H1 (cell line): ENCODE results near the gene GRP. TPM values are rescaled to one million over a fixed set of nuclear protein-coding genes. Genes with fewer than 3 reads are reported as not detected.

ENCODE experiments used
- CTCF ChIA-PET: fragments of 300-600 bp; sonication (Branson Sonifier 250); formaldehyde crosslinking; loops from one replicate; lab custom pipeline; 2021; ENCODE audit not compliant: partially characterized antibody; lab: Charles Lee
- POLR2A ChIA-PET: fragments of 300-600 bp; sonication (Branson Sonifier 250); formaldehyde crosslinking; loops from one replicate; lab custom pipeline; 2021; ENCODE audit warnings: inconsistent platforms; ENCODE audit not compliant: partially characterized antibody; lab: Charles Lee
- DNase-seq, 2 experiments: peaks; one replicate each; pipeline versions ENCODE4 v3.0.0 to v3.0.0-alpha.2; 2010 to 2022; ENCODE audit warnings: low spot score in 2 of 2, low read depth in 1 of 2, mixed read lengths in 1 of 2
- FAIRE-seq: peaks from 2 replicates; lab custom pipeline; 2011; peaks lifted over from hg19 to GRCh38; lab: Jason Lieb, UNC
- H2AFZ ChIP-seq: 2 replicates; pipeline ENCODE4 v1.8.1; 2012; ENCODE audit warnings: low read length, inconsistent platforms
- H2AK5ac ChIP-seq: 2 replicates; pipeline ENCODE4 v1.6.1; 2013; ENCODE audit warnings: low read depth, low read length
- H2BK120ac ChIP-seq: replicated peaks from 2 replicates; pipeline ENCODE3; 2013; ENCODE audit warnings: low read depth, low read length, inconsistent platforms
- H2BK12ac ChIP-seq: 2 replicates; pipeline ENCODE4 v1.6.1; 2013; ENCODE audit warnings: low read depth, low read length
- H2BK15ac ChIP-seq: 2 replicates; pipeline ENCODE4 v1.6.1; 2013; ENCODE audit warnings: low read length
- H2BK20ac ChIP-seq: 2 replicates; pipeline ENCODE4 v1.6.1; 2013; ENCODE audit warnings: low read length
- H2BK5ac ChIP-seq: 2 replicates; pipeline ENCODE4 v1.6.1; 2013; ENCODE audit warnings: low read depth, low read length
- H3K14ac ChIP-seq: 2 replicates; pipeline ENCODE4 v1.6.1; 2013; ENCODE audit warnings: inconsistent platforms; ENCODE audit not compliant: insufficient read length
- H3K18ac ChIP-seq: 2 replicates; pipeline ENCODE4 v1.6.1; 2013; ENCODE audit warnings: low read length; ENCODE audit errors: extremely low read depth
- H3K23ac ChIP-seq: 2 replicates; pipeline ENCODE4 v1.6.1; 2013; ENCODE audit warnings: inconsistent platforms; ENCODE audit not compliant: insufficient read length
- H3K23me2 ChIP-seq: 2 replicates; pipeline ENCODE4 v1.6.1; 2013; ENCODE audit warnings: low read depth, low read length
- H3K27ac ChIP-seq: 2 replicates; pipeline ENCODE4 v1.6.1; 2011; ENCODE audit warnings: low read depth, low read length, inconsistent platforms
- H3K27me3 ChIP-seq, 4 experiments: replicated peaks in 1 of 4; 1 replicate in 1 of 4; 2 replicates in 3 of 4; pipeline versions ENCODE4 v1.6.1 to v1.8.1; 2011 to 2013; ENCODE audit warnings: low read length in 3 of 4, mild to moderate bottlenecking in 3 of 4, inconsistent platforms in 2 of 4, mixed read lengths in 2 of 4, moderate library complexity in 1 of 4; ENCODE audit not compliant: control insufficient read depth in 3 of 4, insufficient read depth in 3 of 4; ENCODE audit errors: extremely low read depth in 1 of 4
- H3K36me3 ChIP-seq, 4 experiments: 2 replicates each; pipeline versions ENCODE4 v1.6.1 to v1.8.1; 2011 to 2013; ENCODE audit warnings: mild to moderate bottlenecking in 4 of 4, low read length in 3 of 4, moderate library complexity in 2 of 4, control low read depth in 1 of 4, inconsistent platforms in 1 of 4; ENCODE audit not compliant: insufficient read depth in 4 of 4, control insufficient read depth in 2 of 4
- H3K4ac ChIP-seq: replicated peaks from 2 replicates; pipeline ENCODE3; 2013; ENCODE audit warnings: low read length, low read depth, mixed read lengths, inconsistent platforms; ENCODE audit not compliant: insufficient read length
- H3K4me1 ChIP-seq, 4 experiments: replicated peaks in 1 of 4; 1 replicate in 1 of 4; 2 replicates in 3 of 4; pipeline versions ENCODE4 v1.6.1 to v1.8.1; 2011 to 2013; ENCODE audit warnings: low read length in 3 of 4, inconsistent platforms in 2 of 4, mixed read lengths in 1 of 4; ENCODE audit not compliant: insufficient read depth in 4 of 4, control insufficient read depth in 3 of 4
- H3K4me2 ChIP-seq, 2 experiments: 2 replicates each; pipeline versions ENCODE4 v1.6.1 to v1.8.1; 2011 to 2013; ENCODE audit warnings: low read depth in 2 of 2, low read length in 2 of 2, control low read depth in 1 of 2, inconsistent platforms in 1 of 2, mild to moderate bottlenecking in 1 of 2; ENCODE audit not compliant: insufficient read depth in 1 of 2
- H3K4me3 ChIP-seq, 4 experiments: fragments of 200-600, 300-600 bp in 1 of 4; sonication (generic), shearing (Covaris generic), sonication (Bioruptor Twin) in 1 of 4; 2 replicates each; pipeline versions ENCODE4 v1.5.1 to v1.8.1; 2011 to 2016; ENCODE audit warnings: low read length in 4 of 4, low read depth in 3 of 4, control low read depth in 2 of 4, inconsistent platforms in 2 of 4, mild to moderate bottlenecking in 2 of 4, mixed read lengths in 1 of 4, moderate library complexity in 1 of 4; ENCODE audit not compliant: insufficient read depth in 2 of 4; ENCODE audit errors: extremely low read depth in 1 of 4
- H3K56ac ChIP-seq: replicated peaks from 2 replicates; pipeline ENCODE3; 2013; ENCODE audit warnings: low read depth, mild to moderate bottlenecking, mixed read lengths, low read length, inconsistent platforms; ENCODE audit not compliant: insufficient read length
- H3K79me1 ChIP-seq: 2 replicates; pipeline ENCODE4 v1.6.1; 2013; ENCODE audit warnings: low read depth, low read length, control low read depth
- H3K79me2 ChIP-seq, 2 experiments: 2 replicates each; pipeline versions ENCODE4 v1.6.1 to v1.8.1; 2012 to 2013; ENCODE audit warnings: low read length in 2 of 2, mild to moderate bottlenecking in 2 of 2, inconsistent platforms in 1 of 2; ENCODE audit not compliant: insufficient read depth in 2 of 2, control insufficient read depth in 1 of 2
- H3K9ac ChIP-seq, 4 experiments: replicated peaks in 1 of 4; 1 replicate in 1 of 4; 2 replicates in 3 of 4; pipeline versions ENCODE4 v1.6.1 to v1.8.1; 2011 to 2013; ENCODE audit warnings: low read depth in 3 of 4, low read length in 3 of 4, control low read depth in 2 of 4, mild to moderate bottlenecking in 2 of 4, moderate library complexity in 2 of 4, inconsistent platforms in 1 of 4; ENCODE audit errors: extremely low read depth in 1 of 4
- H3K9me3 ChIP-seq, 2 experiments: 2 replicates each; pipeline versions ENCODE4 v1.6.1 to v1.8.1; 2012 to 2013; ENCODE audit warnings: mild to moderate bottlenecking in 2 of 2, moderate library complexity in 2 of 2, control low read depth in 1 of 2, inconsistent platforms in 1 of 2, low read depth in 1 of 2, low read length in 1 of 2, mixed read lengths in 1 of 2; ENCODE audit not compliant: insufficient read depth in 2 of 2
- H4K20me1 ChIP-seq, 2 experiments: replicated peaks in 1 of 2; 2 replicates each; pipeline versions ENCODE3 to v1.8.1; 2011 to 2013; ENCODE audit warnings: inconsistent platforms in 2 of 2, low read length in 2 of 2, mild to moderate bottlenecking in 1 of 2; ENCODE audit not compliant: insufficient read depth in 2 of 2, control insufficient read depth in 1 of 2
- H4K5ac ChIP-seq: 2 replicates; pipeline ENCODE4 v1.6.1; 2013; ENCODE audit warnings: low read length, low read depth, mixed read lengths, inconsistent platforms; ENCODE audit not compliant: insufficient read length
- H4K8ac ChIP-seq: 2 replicates; pipeline ENCODE4 v1.8.0; 2013; ENCODE audit warnings: mild to moderate bottlenecking, moderate library complexity, low read length, inconsistent platforms; ENCODE audit not compliant: insufficient read depth; ENCODE audit errors: extremely low read depth
- H4K91ac ChIP-seq: replicated peaks from 2 replicates; pipeline ENCODE3; 2013; ENCODE audit warnings: low read length, mixed read lengths, inconsistent platforms; ENCODE audit not compliant: insufficient read length
- WGBS, 2 experiments: shearing (Covaris generic) in 1 of 2; methylation state at CpG; one replicate each; pipeline versions ENCODE4 v1.1.6 to v1.1.7; 2013 to 2015; ENCODE audit warnings: low lambda C conversion rate in 2 of 2, mixed read lengths in 2 of 2, inconsistent platforms in 1 of 2, low coverage in 1 of 2, missing lambda C conversion rate in 1 of 2; ENCODE audit not compliant: insufficient replicate concordance in 2 of 2, insufficient coverage in 1 of 2, insufficient read length in 1 of 2; ENCODE audit errors: extremely low coverage in 1 of 2, missing lambda C conversion rate in 1 of 2; 5-methylcytosine and 5-hydroxymethylcytosine counted together
- polyA plus RNA-seq, 7 experiments: library from polyadenylated mRNA; depleted of rRNA in 3 of 7; stranded (reverse) in 5 of 7; unstranded in 2 of 7; fragments of >200 nt in 5 of 7; fragments of 200-250 nt in 2 of 7; gene quantifications; 1 replicate in 5 of 7; 2 replicates in 1 of 7; 4 replicates in 1 of 7; pipeline versions ENCODE4 v1.2.1 to v1.2.3, GENCODE V29; 2011 to 2013; ENCODE audit warnings: missing spikeins in 2 of 7, mixed read lengths in 2 of 7
- total RNA-seq: library from RNA; stranded (reverse); fragmentation: NEBNext Ultra II Directional; extraction: Animal tissue kit (Norgen Biotek cat#: 25700); gene quantifications from 2 replicates; pipeline ENCODE4 v1.2.1, GENCODE V29; 2021

The GRP gene
- total and polyA plus RNA-seq, 2 of the 8 experiments (the other 6 are each of a cell fraction or from before 2014, with no cell fraction given) = not detected

- H3K23ac ChIP-seq = no peak overlapping the region
- peak overlapping the region; percentile 38 to 73 (median 57); a peak in 7 of 8 replicates for H3K4me3 ChIP-seq
- no peak overlapping the region for H2BK5ac ChIP-seq
- H2BK15ac ChIP-seq = peak overlapping the region; percentile 88; the same call in 1 of the 2 replicates
- H3K18ac ChIP-seq = no peak overlapping the region
- no peak overlapping the region; a peak in 1 of 7 replicates for H3K9ac ChIP-seq
- H3K27me3 ChIP-seq = peaks cover 72 to 98% (median 90%) of the 10 kb centered on the region in 4 experiments
- no peaks in the 10 kb centered on the region for H3K79me1 ChIP-seq
- ChIA-PET CTCF (interaction anchor here (0.7 to 15.5 kb wide), 13 partner anchors 8 to 189 kb away, joined by 3 to 129 read pairs (median 4); partner anchors contain the start of gene GRP), POLR2A (interaction anchor here (0.9 to 2.5 kb wide), 3 partner anchors 8 to 32 kb away, joined by 4 to 10 read pairs (median 7); no protein-coding TSS in a partner anchor)
- H4K8ac ChIP-seq = peak overlapping the region; percentile 53
- no peak overlapping the region for H4K5ac ChIP-seq
- H3K4ac ChIP-seq = no peak overlapping the region
- 0 out of 2 replicates have a peak overlapping the region, but pooled peaks have one; percentile 50 for H2BK12ac ChIP-seq
- H2AFZ ChIP-seq = peak overlapping the region; percentile 42; the same call in 1 of the 2 replicates
- H3K27ac ChIP-seq = no peak overlapping the region
- no peak overlapping the region for H2BK120ac ChIP-seq
- H3K9me3 ChIP-seq = no peaks in the 10 kb centered on the region
- FAIRE-seq = no peak
- no peak overlapping the region for H2BK20ac ChIP-seq
- no peaks in the 10 kb centered on the region for H3K79me2 ChIP-seq
- peak overlapping the region; percentile 89 to 91 for H3K4me2 ChIP-seq
- H3K36me3 ChIP-seq = no peaks in the 10 kb centered on the region; a peak in 1 of 8 replicates
- peaks cover 12% of the 10 kb centered on the region in 2 experiments for H4K20me1 ChIP-seq
- no peak overlapping the region for H2AK5ac ChIP-seq
- no peak overlapping the region for H3K56ac ChIP-seq
- no peak overlapping the region for H4K91ac ChIP-seq
- 6% methylated on average over 42 of the region's 52 CpGs; no CpG with 5 or more reads in 1 of the 2 experiments for WGBS, 2 experiments
- peak in 1 of 2 experiments; percentile 78 for DNase-seq
- H3K4me1 ChIP-seq = peaks cover 15 to 32% (median 20%) of the 10 kb centered on the region in 4 experiments
- H3K14ac ChIP-seq = no peak overlapping the region
- H3K23me2 ChIP-seq = peaks cover 19% of the 10 kb centered on the region; the same call in 1 of the 2 replicates
Observed at GRCh38 chr18:59272221-59272888, 52.4 kb downstream of the GRP start.
